SU-DHL-6 (cell line): ENCODE measurements around the gene CGB5.

ENCODE experiments used
- H2AFZ ChIP-seq: fragments of 200-600 bp; sonication (generic); 2 replicates; pipeline ENCODE4 v1.6.1; 2014; ENCODE audit warnings: low read depth, mild to moderate bottlenecking, moderate library complexity, mixed read lengths, antibody characterized with exemption, low read length; ENCODE audit not compliant: severe bottlenecking
- H3F3A ChIP-seq: fragments of 200-600 bp; shearing (Covaris generic); 2 replicates; pipeline ENCODE4 v1.6.0; 2016; ENCODE audit warnings: antibody characterized with exemption, mild to moderate bottlenecking; ENCODE audit not compliant: insufficient read depth
- H3K27ac ChIP-seq: fragments of 200-600 bp; sonication (generic); 2 replicates; pipeline ENCODE4 v1.5.1; 2016; ENCODE audit warnings: low read depth, mild to moderate bottlenecking, low read length, moderate library complexity, mixed read lengths
- H3K27me3 ChIP-seq: fragments of 200-600 bp; sonication (generic), shearing (Covaris generic); 2 replicates; pipeline ENCODE4 v1.6.0; 2014; ENCODE audit warnings: mild to moderate bottlenecking, low read length
- H3K36me3 ChIP-seq: fragments of 200-600 bp; sonication (generic); 2 replicates; pipeline ENCODE4 v1.6.1; 2014; ENCODE audit warnings: mild to moderate bottlenecking, low read length, mixed read lengths
- H3K4me2 ChIP-seq: fragments of 300-600, 200-600 bp; shearing (Covaris generic), sonication (generic); 2 replicates; pipeline ENCODE4 v1.6.0; 2014; ENCODE audit warnings: low read length, low read depth, mild to moderate bottlenecking; ENCODE audit not compliant: poor library complexity, severe bottlenecking
- H3K4me3 ChIP-seq: fragments of 200-600 bp; sonication (generic); 2 replicates; pipeline ENCODE4 v1.5.1; 2014; ENCODE audit warnings: antibody characterized with exemption, low read length, mild to moderate bottlenecking, mixed read lengths; ENCODE audit not compliant: insufficient read depth, poor library complexity, severe bottlenecking
- H3K79me2 ChIP-seq: fragments of 200-600 bp; sonication (generic); 2 replicates; pipeline ENCODE4 v1.6.1; 2014; ENCODE audit warnings: mild to moderate bottlenecking, low read length, moderate library complexity; ENCODE audit not compliant: insufficient read depth
- H3K9ac ChIP-seq: fragments of 200-600 bp; sonication (generic); 2 replicates; pipeline ENCODE4 v1.7.0; 2014; ENCODE audit warnings: mild to moderate bottlenecking, low read length
- H3K9me2 ChIP-seq: fragments of 200-600 bp; sonication (generic); replicated peaks from 2 replicates; pipeline ENCODE4 v1.6.1; 2014; ENCODE audit warnings: low read length; ENCODE audit not compliant: insufficient read depth
- H3K9me3 ChIP-seq: fragments of 200-600 bp; sonication (generic); 2 replicates; pipeline ENCODE4 v1.6.1; 2014; ENCODE audit warnings: low read length, mixed read lengths; ENCODE audit not compliant: insufficient read depth
- H4K20me1 ChIP-seq: fragments of 200-600 bp; sonication (generic); 2 replicates; pipeline ENCODE4 v1.6.1; 2014; ENCODE audit warnings: low read depth, mild to moderate bottlenecking, antibody characterized with exemption, low read length, moderate library complexity, mixed read lengths
- CTCF ChIP-seq: fragments of 200-600 bp; sonication (generic); IDR thresholded peaks from one replicate; pipeline ENCODE4 v1.5.1; 2017; ENCODE audit warnings: antibody characterized with exemption, mild to moderate bottlenecking, low read length, moderate library complexity; ENCODE audit not compliant: insufficient read depth, poor library complexity, severe bottlenecking
- EZH2phosphoT487 ChIP-seq: fragments of 200-600 bp; sonication (generic), shearing (Covaris generic); conservative IDR thresholded peaks from 2 replicates; pipeline ENCODE4 v1.6.1; 2018; ENCODE audit warnings: mild to moderate bottlenecking, antibody characterized with exemption, low read length, moderate library complexity, mixed read lengths

The CGB5 gene

DNA sequence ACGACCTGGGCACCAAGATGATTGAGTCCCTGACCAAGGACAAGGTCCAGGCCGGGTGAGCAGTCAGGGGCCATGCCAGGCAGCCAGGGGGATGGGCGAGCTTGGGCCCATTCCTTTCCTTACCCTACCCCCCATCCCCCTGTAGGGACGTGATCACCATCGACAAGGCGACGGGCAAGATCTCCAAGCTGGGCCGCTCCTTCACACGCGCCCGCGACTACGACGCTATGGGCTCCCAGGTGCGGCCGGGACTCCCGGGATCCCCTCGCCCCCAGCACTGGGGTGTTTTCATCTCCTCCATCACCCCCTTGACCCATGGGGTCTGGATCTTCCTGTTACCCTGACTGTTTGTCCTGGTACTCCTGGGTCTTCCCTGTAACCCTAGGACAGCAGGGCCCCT, 33.8 kb upstream of the CGB5 start:
- H3K9me3 ChIP-seq: no peaks in the 10 kb centered on the region
- H3K4me3 ChIP-seq: no peak overlapping the region
- no peaks in the 10 kb centered on the region for H3K36me3 ChIP-seq
- no peaks in the 10 kb centered on the region for H3K9me2 ChIP-seq
- no peak overlapping the region for H3K4me2 ChIP-seq
- TF ChIP-seq EZH2phosphoT487 (no peak), CTCF (no peak)
- no peak overlapping the region for H3K27ac ChIP-seq
- H3F3A ChIP-seq: no peaks in the 10 kb centered on the region
- H4K20me1 ChIP-seq: no peaks in the 10 kb centered on the region
- H3K27me3 ChIP-seq: no peaks in the 10 kb centered on the region
- H2AFZ ChIP-seq: no peak overlapping the region
- H3K79me2 ChIP-seq: no peaks in the 10 kb centered on the region
- H3K9ac ChIP-seq: no peak overlapping the region

- Histone ChIP-seq H3K9ac (no peak overlapping the region), H3K4me2 (no peak overlapping the region), H3K79me2 (no peaks in the 10 kb centered on the region), H3K9me3 (no peaks in the 10 kb centered on the region), H2AFZ (no peak overlapping the region), H3K27me3 (no peaks in the 10 kb centered on the region), H3K4me3 (no peak overlapping the region), H3K27ac (no peak overlapping the region), H3K9me2 (no peaks in the 10 kb centered on the region), H3K36me3 (no peaks in the 10 kb centered on the region), H4K20me1 (no peaks in the 10 kb centered on the region), H3F3A (no peaks in the 10 kb centered on the region)
- TF ChIP-seq CTCF: no peak
- TF ChIP-seq EZH2phosphoT487: no peak
These were observed 33.2 kb upstream of the CGB5 start for GRCh38 chr19:49010453-49010852.

- Histone ChIP-seq H3K9ac (no peak overlapping the region), H4K20me1 (no peaks in the 10 kb centered on the region), H3K27ac (no peak overlapping the region), H3K36me3 (no peaks in the 10 kb centered on the region), H3F3A (no peaks in the 10 kb centered on the region), H3K4me2 (no peak overlapping the region), H3K27me3 (no peaks in the 10 kb centered on the region), H3K79me2 (no peaks in the 10 kb centered on the region), H3K9me3 (no peaks in the 10 kb centered on the region), H3K9me2 (no peaks in the 10 kb centered on the region), H2AFZ (no peak overlapping the region), H3K4me3 (no peak overlapping the region)
- TF ChIP-seq EZH2phosphoT487 (no peak), CTCF (no peak)
These were observed 32.5 kb upstream of the CGB5 start for GRCh38 chr19:49011194-49011593.
